GM12864 (cell line): ENCODE data around the gene PCED1B.

Experiments
- DNase-seq: peaks from one replicate; pipeline ENCODE4 v3.0.0-alpha.2; 2011; ENCODE audit warnings: low read depth
- H3K4me3 ChIP-seq: 2 replicates; pipeline ENCODE4 v1.5.1; 2011; ENCODE audit warnings: mild to moderate bottlenecking, low read depth, low read length, control low read depth
- CTCF ChIP-seq: IDR thresholded peaks from 2 replicates; pipeline ENCODE4 v1.5.1; 2011; ENCODE audit warnings: low read depth, mild to moderate bottlenecking, moderate library complexity, low read length, control low read depth, inconsistent platforms; ENCODE audit errors: missing control alignments

The PCED1B gene

GRCh38 chr12:47067771-47068431 is 11.5 kb upstream of the PCED1B start:
- no peak overlapping the region for H3K4me3 ChIP-seq
- no peak for TF ChIP-seq CTCF
- DNase-seq = no peak

GRCh38 chr12:47068539-47068938 is 10.9 kb upstream of the PCED1B start:
- no peak overlapping the region for H3K4me3 ChIP-seq
- DNase-seq = no peak
- no peak for TF ChIP-seq CTCF

GRCh38 chr12:47070310-47070709 is 9.1 kb upstream of the PCED1B start:
- no peak for DNase-seq
- TF ChIP-seq CTCF = no peak

GRCh38 chr12:47071241-47071852 is 8.1 kb upstream of the PCED1B start:
- DNase-seq = no peak
- TF ChIP-seq CTCF = peak; percentile 55
- no peak overlapping the region for H3K4me3 ChIP-seq

More at GRCh38 chr12:47070310-47070709, 9.1 kb upstream of the PCED1B start:
- no peak overlapping the region for H3K4me3 ChIP-seq

- no peak overlapping the region for H3K4me3 ChIP-seq
- no peak for DNase-seq
- TF ChIP-seq CTCF = no peak
Observed at GRCh38 chr12:47073951-47074350, 5.5 kb upstream of the PCED1B start.

GRCh38 chr12:47074757-47075156 is 4.7 kb upstream of the PCED1B start:
- H3K4me3 ChIP-seq = no peak overlapping the region
- no peak for TF ChIP-seq CTCF
- DNase-seq = no peak
